ENCODE data around the gene VAMP2.
A peak's percentile ranks its signal among the peaks of the same experiment; 100 is the strongest.

VAMP2 gene

GRCh38 chr17:8160741-8161221, 2.0 kb downstream of the VAMP2 start:
- no peak for DNase-seq
- no peak overlapping the region; the same call in 1 of the 2 replicates for H3K27ac ChIP-seq
- no peak for TF ChIP-seq CTCF (IDR thresholded peaks at IDR 0.05; ENCODE audit: low read depth, low read length)

GRCh38 chr17:8160224-8160577, 2.5 kb downstream of the VAMP2 start:
- Histone ChIP-seq H3K4me3 (ENCODE audit: low read depth, low read length) (no peak overlapping the region), H3K36me3 (peaks cover 35% of the 10 kb centered on the region), H3K27ac (no peak overlapping the region)

More at GRCh38 chr17:8160741-8161221, 2.0 kb downstream of the VAMP2 start:
- peaks cover 35% of the 10 kb centered on the region for H3K36me3 ChIP-seq
- H3K27me3 ChIP-seq (ENCODE audit: insufficient read depth, low read depth, severe bottlenecking), result no peaks in the 10 kb centered on the region
- no peak overlapping the region for H3K4me3 ChIP-seq (ENCODE audit: low read depth, low read length)
- no peaks in the 10 kb centered on the region for H3K9me3 ChIP-seq (ENCODE audit: severe bottlenecking)

GRCh38 chr17:8159459-8160223, 3.1 kb downstream of the VAMP2 start:
- Histone ChIP-seq H3K27ac (no peak overlapping the region), H3K4me3 (ENCODE audit: low read depth, low read length) (no peak overlapping the region), H3K36me3 (peaks cover 35% of the 10 kb centered on the region), H3K27me3 (ENCODE audit: insufficient read depth, low read depth, severe bottlenecking) (no peaks in the 10 kb centered on the region), H3K9me3 (ENCODE audit: severe bottlenecking) (no peaks in the 10 kb centered on the region)
- DNase-seq, result no peak
- no peak for TF ChIP-seq CTCF (IDR thresholded peaks at IDR 0.05; ENCODE audit: low read depth, low read length)

More at GRCh38 chr17:8160224-8160577, 2.5 kb downstream of the VAMP2 start:
- Histone ChIP-seq H3K9me3 (ENCODE audit: severe bottlenecking) (no peaks in the 10 kb centered on the region), H3K27me3 (ENCODE audit: insufficient read depth, low read depth, severe bottlenecking) (no peaks in the 10 kb centered on the region)
- DNase-seq, result no peak
- no peak for TF ChIP-seq CTCF (IDR thresholded peaks at IDR 0.05; ENCODE audit: low read depth, low read length)

- Histone ChIP-seq H3K27ac (no peak overlapping the region), H3K4me3 (ENCODE audit: low read depth, low read length) (no peak overlapping the region), H3K27me3 (ENCODE audit: insufficient read depth, low read depth, severe bottlenecking) (no peaks in the 10 kb centered on the region), H3K9me3 (ENCODE audit: severe bottlenecking) (no peaks in the 10 kb centered on the region), H3K36me3 (peaks cover 35% of the 10 kb centered on the region)
- TF ChIP-seq CTCF (IDR thresholded peaks at IDR 0.05; ENCODE audit: low read depth, low read length), result no peak
- no peak for DNase-seq
Observed at GRCh38 chr17:8159032-8159400, 3.7 kb downstream of the VAMP2 start.

GRCh38 chr17:8158267-8159031, 4.3 kb downstream of the VAMP2 start:
- peak; percentile 92 for DNase-seq
- H3K4me3 ChIP-seq (ENCODE audit: low read depth, low read length), result no peak overlapping the region
- peak; percentile 84 for TF ChIP-seq CTCF (IDR thresholded peaks at IDR 0.05; ENCODE audit: low read depth, low read length)
- no peak overlapping the region for H3K27ac ChIP-seq
- no peaks in the 10 kb centered on the region for H3K9me3 ChIP-seq (ENCODE audit: severe bottlenecking)
- H3K27me3 ChIP-seq (ENCODE audit: insufficient read depth, low read depth, severe bottlenecking), result no peaks in the 10 kb centered on the region
- H3K36me3 ChIP-seq, result peaks cover 35% of the 10 kb centered on the region
